ENCODE results near the gene WWOX.

WWOX gene

GRCh38 chr16:78530283-78530682 lies 430.8 kb downstream of the WWOX start:
- ChIA-PET POLR2A (no interaction called here), CTCF (no interaction called here)
- DNase-seq (ENCODE audit: extremely low spot score): no peak
- TF ChIP-seq CTCF (IDR thresholded peaks at IDR 0.05; ENCODE audit: control extremely low read depth, extremely low read depth, low read depth, missing control alignments): no peak

- no peak for TF ChIP-seq CTCF (IDR thresholded peaks at IDR 0.05; ENCODE audit: control extremely low read depth, extremely low read depth, low read depth, missing control alignments)
- CTCF ChIA-PET: no interaction called here
- no peak for DNase-seq (ENCODE audit: extremely low spot score)
- POLR2A ChIA-PET: no interaction called here
Observed at GRCh38 chr16:78535098-78535497, 435.6 kb downstream of the WWOX start.

DNA sequence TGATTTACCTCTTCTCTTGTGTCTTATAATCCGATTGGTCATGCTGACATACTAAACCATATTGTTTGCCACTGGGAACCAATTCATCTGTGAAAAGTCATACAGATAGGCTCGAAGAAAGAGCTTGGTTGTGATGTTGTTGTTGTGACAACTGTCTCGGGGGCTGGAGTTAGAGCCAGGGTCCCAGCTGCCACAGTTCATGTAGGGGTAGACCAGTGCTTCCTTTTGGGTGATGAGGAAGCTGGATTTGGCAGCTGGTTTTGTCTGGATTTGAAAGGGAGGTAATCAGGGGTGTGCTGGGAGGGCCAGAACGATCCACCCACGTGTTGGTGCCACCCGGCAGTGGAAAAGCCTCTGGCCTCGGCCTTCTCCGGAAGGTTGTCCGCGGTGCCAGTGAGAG lies 438.1 kb downstream of the WWOX start:
- POLR2A ChIA-PET: no interaction called here

GRCh38 chr16:78538292-78538691 lies 438.8 kb downstream of the WWOX start:
- TF ChIP-seq CTCF (IDR thresholded peaks at IDR 0.05; ENCODE audit: control extremely low read depth, extremely low read depth, low read depth, missing control alignments): no peak
- ChIA-PET CTCF (no interaction called here), POLR2A (no interaction called here)
- no peak for DNase-seq (ENCODE audit: extremely low spot score)

More for the DNA sequence above, 438.1 kb downstream of the WWOX start:
- no peak for DNase-seq (ENCODE audit: extremely low spot score)
- CTCF ChIA-PET: no interaction called here
- TF ChIP-seq CTCF (IDR thresholded peaks at IDR 0.05; ENCODE audit: control extremely low read depth, extremely low read depth, low read depth, missing control alignments): no peak

DNA sequence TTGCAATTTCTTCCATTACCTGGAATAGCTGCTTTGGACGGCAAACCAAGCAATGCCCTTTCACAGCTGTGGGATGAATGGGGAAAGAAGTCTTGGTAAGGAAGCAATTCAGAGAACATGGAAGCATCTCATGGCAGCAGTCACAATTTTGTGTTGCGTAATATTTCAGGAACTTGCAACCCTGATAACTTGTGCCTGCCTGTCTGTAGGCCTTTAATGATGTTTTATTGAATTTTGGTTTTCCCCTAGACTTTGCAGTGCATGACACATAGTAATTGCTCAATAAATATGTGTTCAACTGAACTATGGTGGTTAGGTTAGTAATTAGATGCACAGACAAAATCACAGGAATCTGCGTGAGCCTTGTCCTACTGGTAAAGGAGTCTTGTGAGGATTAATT lies 439.5 kb downstream of the WWOX start:
- CTCF ChIA-PET: no interaction called here
- POLR2A ChIA-PET: no interaction called here
- TF ChIP-seq CTCF (IDR thresholded peaks at IDR 0.05; ENCODE audit: control extremely low read depth, extremely low read depth, low read depth, missing control alignments): no peak
- DNase-seq (ENCODE audit: extremely low spot score): no peak

GRCh38 chr16:78542419-78542818 lies 443.0 kb downstream of the WWOX start:
- POLR2A ChIA-PET: no interaction called here
- DNase-seq (ENCODE audit: extremely low spot score): no peak
- CTCF ChIA-PET: interaction anchor here (1.0 kb wide), 1 partner anchor 9 kb away, joined by 3 read pairs; no protein-coding TSS in a partner anchor
- no peak for TF ChIP-seq CTCF (IDR thresholded peaks at IDR 0.05; ENCODE audit: control extremely low read depth, extremely low read depth, low read depth, missing control alignments)

- no peak for DNase-seq (ENCODE audit: extremely low spot score)
- POLR2A ChIA-PET: no interaction called here
- no peak for TF ChIP-seq CTCF (IDR thresholded peaks at IDR 0.05; ENCODE audit: control extremely low read depth, extremely low read depth, low read depth, missing control alignments)
- CTCF ChIA-PET: no interaction called here
Observed at GRCh38 chr16:78543023-78543422, 443.6 kb downstream of the WWOX start.
